Thoracic aorta (tissue), 2 donors: ENCODE measurements around the gene CLCA1. TPM values are rescaled to one million over a fixed set of nuclear protein-coding genes. Genes with fewer than 3 reads are reported as not detected.

Experiments used
- ATAC-seq: fragments of 150-250 bp; one replicate; pipeline ENCODE4 v1.8.0; 2017; ENCODE audit warnings: low read depth; ENCODE audit not compliant: insufficient number of reproducible peaks, low FRiP score
- DNase-seq: peaks from one replicate; pipeline ENCODE4 v3.0.0-alpha.2; 2020; ENCODE audit warnings: low spot score
- H3K27ac ChIP-seq, 2 donors: fragments of 200-600 bp; sonication (generic); 1 replicate in 1 of 2; 2 replicates in 1 of 2; pipeline ENCODE4 v1.5.1; 2016; ENCODE audit warnings: mild to moderate bottlenecking in 2 of 2, moderate library complexity in 2 of 2
- H3K27me3 ChIP-seq: fragments of 200-600 bp; sonication (generic); replicated peaks from 2 replicates; pipeline ENCODE4 v1.6.0; 2016; ENCODE audit warnings: mild to moderate bottlenecking; ENCODE audit not compliant: insufficient read depth
- H3K36me3 ChIP-seq: fragments of 200-600 bp; sonication (generic); one replicate; pipeline ENCODE4 v1.5.1; 2016
- H3K4me1 ChIP-seq, 2 donors: fragments of 200-600 bp; sonication (generic); 1 replicate in 1 of 2; 2 replicates in 1 of 2; pipeline versions ENCODE4 v1.5.1 to v1.6.0; 2016; ENCODE audit warnings: low read depth in 2 of 2, mild to moderate bottlenecking in 1 of 2; ENCODE audit not compliant: control insufficient read depth in 1 of 2
- H3K4me3 ChIP-seq: fragments of 200-600 bp; sonication (generic); 2 replicates; pipeline ENCODE4 v1.5.1; 2016; ENCODE audit warnings: mild to moderate bottlenecking
- H3K9me3 ChIP-seq: fragments of 200-600 bp; sonication (generic); 2 replicates; pipeline ENCODE4 v1.5.1; 2016
- CTCF ChIP-seq: fragments of 200-600 bp; sonication (generic); IDR thresholded peaks from one replicate; pipeline ENCODE4 v1.5.1; 2019; ENCODE audit warnings: antibody characterized with exemption
- total RNA-seq, 2 donors: library from RNA; depleted of rRNA; stranded (reverse); fragments of >200 nt; gene quantifications; one replicate each; pipeline versions ENCODE4 v1.1.0 to v1.2.3, GENCODE V29; 2016

The CLCA1 gene
- total RNA-seq, 2 donors from 2014 or later: not detected

GRCh38 chr1:86477256-86477655 is 8.5 kb downstream of the CLCA1 start:
- DNase-seq (no peak), ATAC-seq (no peak)
- no peak overlapping the region for H3K4me3 ChIP-seq
- no peaks in the 10 kb centered on the region for H3K36me3 ChIP-seq
- no peaks in the 10 kb centered on the region for H3K9me3 ChIP-seq
- H3K27ac ChIP-seq: no peak overlapping the region
- no peaks in the 10 kb centered on the region for H3K4me1 ChIP-seq
- TF ChIP-seq CTCF: no peak
- no peaks in the 10 kb centered on the region for H3K27me3 ChIP-seq

GRCh38 chr1:86477682-86478081 is 9.0 kb downstream of the CLCA1 start:
- no peaks in the 10 kb centered on the region for H3K36me3 ChIP-seq
- no peak overlapping the region for H3K4me3 ChIP-seq
- ATAC-seq (no peak), DNase-seq (no peak)
- TF ChIP-seq CTCF: no peak
- no peak overlapping the region for H3K27ac ChIP-seq
- H3K9me3 ChIP-seq: no peaks in the 10 kb centered on the region
- no peaks in the 10 kb centered on the region for H3K4me1 ChIP-seq
- no peaks in the 10 kb centered on the region for H3K27me3 ChIP-seq

GRCh38 chr1:86478416-86479156 is 9.9 kb downstream of the CLCA1 start:
- no peak for TF ChIP-seq CTCF
- no peaks in the 10 kb centered on the region for H3K36me3 ChIP-seq
- H3K27ac ChIP-seq: no peak overlapping the region
- H3K4me1 ChIP-seq: no peaks in the 10 kb centered on the region
- H3K4me3 ChIP-seq: no peak overlapping the region
- no peaks in the 10 kb centered on the region for H3K27me3 ChIP-seq
- DNase-seq: no peak
- no peaks in the 10 kb centered on the region for H3K9me3 ChIP-seq
- ATAC-seq: no peak

GRCh38 chr1:86481966-86482365 is 13.2 kb downstream of the CLCA1 start:
- DNase-seq (no peak), ATAC-seq (no peak)
- no peaks in the 10 kb centered on the region for H3K9me3 ChIP-seq
- TF ChIP-seq CTCF: no peak
- no peaks in the 10 kb centered on the region for H3K4me1 ChIP-seq
- H3K27ac ChIP-seq: no peak overlapping the region
- H3K27me3 ChIP-seq: no peaks in the 10 kb centered on the region
- no peaks in the 10 kb centered on the region for H3K36me3 ChIP-seq
- H3K4me3 ChIP-seq: no peak overlapping the region

GRCh38 chr1:86487131-86487810 is 18.5 kb downstream of the CLCA1 start:
- Histone ChIP-seq H3K4me3 (no peak overlapping the region), H3K4me1 (no peaks in the 10 kb centered on the region), H3K27me3 (no peaks in the 10 kb centered on the region), H3K27ac (no peak overlapping the region), H3K9me3 (no peaks in the 10 kb centered on the region), H3K36me3 (no peaks in the 10 kb centered on the region)
- ATAC-seq (no peak), DNase-seq (no peak)
- TF ChIP-seq CTCF: no peak
